ENCODE results near the gene CABCOCO1. TPM values are rescaled to one million over a fixed set of nuclear protein-coding genes. Genes with fewer than 3 reads are reported as not detected.

The CABCOCO1 gene
- polyA plus RNA-seq (ENCODE audit: insufficient read length in 3 of 3), result 1 to 10 TPM; 2.7 to 6.0 (median 3.0) TPM

- peak in 2 of 3 donors; percentile 29 to 40 for DNase-seq (ENCODE audit: low read depth in 3 of 3, low spot score in 2 of 3)
Measured at GRCh38 chr10:61662794-61663259, at the start of gene CABCOCO1. Gene CABCOCO1 (plus strand): TSS chr10:61662929. CDS start chr10:61662973, 44 bp downstream.

GRCh38 chr10:61613665-61614064 is 49.1 kb upstream of the CABCOCO1 start:
- DNase-seq (ENCODE audit: low read depth in 3 of 3, low spot score in 2 of 3), result no peak

GRCh38 chr10:61616611-61617010 is 46.1 kb upstream of the CABCOCO1 start:
- no peak for DNase-seq (ENCODE audit: low read depth in 3 of 3, low spot score in 2 of 3)

- no peak for DNase-seq (ENCODE audit: low read depth in 3 of 3, low spot score in 2 of 3)
Measured at GRCh38 chr10:61617180-61617579, 45.5 kb upstream of the CABCOCO1 start.

GRCh38 chr10:61617586-61617985 is 45.1 kb upstream of the CABCOCO1 start:
- DNase-seq (ENCODE audit: low read depth in 3 of 3, low spot score in 2 of 3), result no peak

- DNase-seq (ENCODE audit: low read depth in 3 of 3, low spot score in 2 of 3), result no peak
Measured at GRCh38 chr10:61618388-61618961, 44.3 kb upstream of the CABCOCO1 start.

GRCh38 chr10:61620506-61620905 is 42.2 kb upstream of the CABCOCO1 start:
- no peak for DNase-seq (ENCODE audit: low read depth in 3 of 3, low spot score in 2 of 3)

- no peak for DNase-seq (ENCODE audit: low read depth in 3 of 3, low spot score in 2 of 3)
Measured at GRCh38 chr10:61621605-61622051, 41.1 kb upstream of the CABCOCO1 start.

GRCh38 chr10:61623161-61623560 is 39.6 kb upstream of the CABCOCO1 start:
- no peak for DNase-seq (ENCODE audit: low read depth in 3 of 3, low spot score in 2 of 3)

GRCh38 chr10:61626209-61626608 is 36.5 kb upstream of the CABCOCO1 start:
- no peak for DNase-seq (ENCODE audit: low read depth in 3 of 3, low spot score in 2 of 3)

- DNase-seq (ENCODE audit: low read depth in 3 of 3, low spot score in 2 of 3), result no peak
Measured at GRCh38 chr10:61627266-61627665, 35.5 kb upstream of the CABCOCO1 start.

- no peak for DNase-seq (ENCODE audit: low read depth in 3 of 3, low spot score in 2 of 3)
Measured at GRCh38 chr10:61628151-61628874, 34.4 kb upstream of the CABCOCO1 start.

GRCh38 chr10:61628875-61629513 is 33.7 kb upstream of the CABCOCO1 start:
- DNase-seq (ENCODE audit: low read depth in 3 of 3, low spot score in 2 of 3), result no peak

GRCh38 chr10:61629576-61629975 is 33.2 kb upstream of the CABCOCO1 start:
- DNase-seq (ENCODE audit: low read depth in 3 of 3, low spot score in 2 of 3), result no peak

GRCh38 chr10:61632057-61632670 is 30.6 kb upstream of the CABCOCO1 start:
- no peak for DNase-seq (ENCODE audit: low read depth in 3 of 3, low spot score in 2 of 3)

- no peak for DNase-seq (ENCODE audit: low read depth in 3 of 3, low spot score in 2 of 3)
Measured at GRCh38 chr10:61633665-61634064, 29.1 kb upstream of the CABCOCO1 start.

- no peak for DNase-seq (ENCODE audit: low read depth in 3 of 3, low spot score in 2 of 3)
Measured at GRCh38 chr10:61634746-61635145, 28.0 kb upstream of the CABCOCO1 start.

- DNase-seq (ENCODE audit: low read depth in 3 of 3, low spot score in 2 of 3), result no peak
Measured at GRCh38 chr10:61635471-61635870, 27.3 kb upstream of the CABCOCO1 start.

- DNase-seq (ENCODE audit: low read depth in 3 of 3, low spot score in 2 of 3), result no peak
Measured at GRCh38 chr10:61635932-61636331, 26.8 kb upstream of the CABCOCO1 start.

- DNase-seq (ENCODE audit: low read depth in 3 of 3, low spot score in 2 of 3), result no peak
Measured at GRCh38 chr10:61639952-61640351, 22.8 kb upstream of the CABCOCO1 start.

GRCh38 chr10:61640856-61641255 is 21.9 kb upstream of the CABCOCO1 start:
- DNase-seq (ENCODE audit: low read depth in 3 of 3, low spot score in 2 of 3), result no peak

Data from right renal cortex interstitium (tissue), 3 donors.